Calu3 (cell line): Measurements from ENCODE around the gene AGBL5. TPM values are rescaled to one million over a fixed set of nuclear protein-coding genes. Genes with fewer than 3 reads are reported as not detected.

Experiments
- BruUV-seq: library from RNA; stranded (reverse); fragments of 400-500 nt; replicated peaks from 2 replicates; lab custom pipeline; 2021; lab: Mats Ljungman, UMichigan
- CTCF ChIA-PET: fragments of 300-600 bp; sonication (Branson Sonifier 250); formaldehyde crosslinking; loops from one replicate; lab custom pipeline; 2022; ENCODE audit warnings: antibody characterized with exemption; lab: Charles Lee
- DNase-seq: peaks from one replicate; pipeline ENCODE4 v3.0.0; 2022
- H3K27ac Mint-ChIP-seq: one replicate; pipeline ENCODE4 v1.8.0; 2022; ENCODE audit warnings: mixed read lengths; ENCODE audit not compliant: unreplicated experiment
- H3K27me3 Mint-ChIP-seq: one replicate; pipeline ENCODE4 v1.8.0; 2022; ENCODE audit warnings: mixed read lengths; ENCODE audit not compliant: unreplicated experiment
- H3K36me3 Mint-ChIP-seq: one replicate; pipeline ENCODE4 v1.8.0; 2022; ENCODE audit warnings: mild to moderate bottlenecking, moderate library complexity, mixed read lengths; ENCODE audit not compliant: insufficient read depth, unreplicated experiment
- H3K4me1 Mint-ChIP-seq: one replicate; pipeline ENCODE4 v1.8.0; 2022; ENCODE audit warnings: mild to moderate bottlenecking, low read depth, mixed read lengths; ENCODE audit not compliant: unreplicated experiment
- H3K4me3 Mint-ChIP-seq: one replicate; pipeline ENCODE4 v1.8.0; 2022; ENCODE audit warnings: mild to moderate bottlenecking, low read depth, moderate library complexity, mixed read lengths; ENCODE audit not compliant: unreplicated experiment
- H3K9me3 Mint-ChIP-seq: one replicate; pipeline ENCODE4 v1.8.0; 2022; ENCODE audit warnings: low read depth, mixed read lengths; ENCODE audit not compliant: unreplicated experiment
- intact Hi-C: fragments of 100-400 bp; cut with micrococcal nuclease; formaldehyde crosslinking; loops from one replicate; pipeline ENCODE4 v1.10.0; 2022; ENCODE audit not compliant: unreplicated experiment
- total RNA-seq: library from RNA; stranded (reverse); gene quantifications from 2 replicates; pipeline ENCODE4 v1.2.3, GENCODE V29; 2022
- TF ChIP-seq, protein P1 (sequence below): fragments of 200-600 bp; IDR thresholded peaks from one replicate; pipeline ENCODE4 v1.8.0; 2022; ENCODE audit warnings: antibody characterized with exemption; ENCODE audit not compliant: unreplicated experiment

The AGBL5 gene
- total RNA-seq, 1 experiment from 2014 or later: 25.2 TPM

DNA sequence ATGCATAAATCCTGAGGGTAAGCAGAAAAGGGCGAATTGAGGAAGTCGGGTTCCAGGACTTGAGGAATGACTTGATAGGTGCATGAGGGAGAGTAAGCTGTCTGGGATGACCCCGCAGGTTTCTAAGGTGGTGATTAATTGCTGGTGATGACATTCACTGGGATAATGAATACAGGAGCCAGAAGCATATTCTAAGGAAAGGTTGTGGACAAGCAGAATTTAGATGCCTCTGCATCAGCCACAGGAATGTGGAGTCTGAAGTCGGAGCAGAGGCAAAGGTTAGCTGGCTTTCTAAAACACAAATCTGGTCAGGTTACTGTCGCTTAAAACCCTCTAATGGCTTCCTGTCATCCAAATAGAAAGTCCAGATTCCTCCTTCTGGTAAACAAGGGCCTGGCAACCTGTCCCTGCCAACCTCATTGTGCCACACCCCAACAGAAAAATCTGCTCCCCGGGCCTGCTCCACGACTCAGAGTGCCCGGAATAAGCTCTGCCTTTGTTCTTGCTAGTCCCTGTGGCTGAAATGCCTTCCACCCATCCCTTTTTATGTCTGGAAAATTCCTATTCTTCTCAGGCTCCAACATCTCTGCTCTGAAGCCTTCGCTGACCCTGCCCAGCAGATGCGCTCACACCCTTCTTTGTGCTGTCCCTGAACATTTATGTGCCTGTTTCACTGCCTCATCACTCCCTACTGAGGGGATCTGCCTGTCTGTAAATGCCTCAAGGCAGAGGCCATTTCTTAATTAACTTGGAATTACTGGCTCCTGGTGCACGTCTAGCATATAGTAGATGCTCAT is 30.0 kb upstream of the AGBL5 start:
- H3K4me1 Mint-ChIP-seq: peaks cover 27% of the 10 kb centered on the region
- no peaks in the 10 kb centered on the region for H3K9me3 Mint-ChIP-seq
- CTCF ChIA-PET: interaction anchor here (1.2 kb wide), 1 partner anchor 59 kb away, joined by 5 read pairs; no protein-coding TSS in a partner anchor
- TF ChIP-seq, protein P1, sequence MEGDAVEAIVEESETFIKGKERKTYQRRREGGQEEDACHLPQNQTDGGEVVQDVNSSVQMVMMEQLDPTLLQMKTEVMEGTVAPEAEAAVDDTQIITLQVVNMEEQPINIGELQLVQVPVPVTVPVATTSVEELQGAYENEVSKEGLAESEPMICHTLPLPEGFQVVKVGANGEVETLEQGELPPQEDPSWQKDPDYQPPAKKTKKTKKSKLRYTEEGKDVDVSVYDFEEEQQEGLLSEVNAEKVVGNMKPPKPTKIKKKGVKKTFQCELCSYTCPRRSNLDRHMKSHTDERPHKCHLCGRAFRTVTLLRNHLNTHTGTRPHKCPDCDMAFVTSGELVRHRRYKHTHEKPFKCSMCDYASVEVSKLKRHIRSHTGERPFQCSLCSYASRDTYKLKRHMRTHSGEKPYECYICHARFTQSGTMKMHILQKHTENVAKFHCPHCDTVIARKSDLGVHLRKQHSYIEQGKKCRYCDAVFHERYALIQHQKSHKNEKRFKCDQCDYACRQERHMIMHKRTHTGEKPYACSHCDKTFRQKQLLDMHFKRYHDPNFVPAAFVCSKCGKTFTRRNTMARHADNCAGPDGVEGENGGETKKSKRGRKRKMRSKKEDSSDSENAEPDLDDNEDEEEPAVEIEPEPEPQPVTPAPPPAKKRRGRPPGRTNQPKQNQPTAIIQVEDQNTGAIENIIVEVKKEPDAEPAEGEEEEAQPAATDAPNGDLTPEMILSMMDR: no peak
- no TSS peak for BruUV-seq
- H3K36me3 Mint-ChIP-seq: peaks cover 28% of the 10 kb centered on the region
- H3K4me3 Mint-ChIP-seq: peak overlapping the region; percentile 16
- intact Hi-C loops: no loop called here
- DNase-seq: peak; percentile 52
- peak overlapping the region; percentile 20 for H3K27ac Mint-ChIP-seq
- no peaks in the 10 kb centered on the region for H3K27me3 Mint-ChIP-seq

DNA sequence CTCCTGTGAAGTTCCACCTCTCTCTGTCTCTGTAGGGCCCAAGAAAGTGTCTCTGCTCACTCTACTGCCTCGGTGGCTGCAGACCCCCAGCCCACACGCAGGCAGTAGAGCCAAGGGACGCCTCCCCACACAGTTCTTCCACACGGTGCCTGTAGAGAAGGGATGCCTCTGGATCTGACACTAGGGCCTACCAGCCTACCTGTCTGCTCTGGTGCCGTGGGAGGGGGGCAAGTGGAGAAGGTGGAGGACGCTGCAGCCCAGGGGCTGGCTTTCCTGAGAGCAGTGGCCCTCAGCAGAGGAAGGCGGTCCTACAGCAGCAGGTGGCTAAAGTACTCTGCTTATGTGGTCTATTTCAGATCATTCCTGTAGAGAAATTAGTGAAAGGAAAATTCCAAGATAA is 27.7 kb upstream of the AGBL5 start:
- peaks cover 32% of the 10 kb centered on the region for H3K36me3 Mint-ChIP-seq
- DNase-seq: no peak
- CTCF ChIA-PET: no interaction called here
- intact Hi-C loops: no loop called here
- H3K4me3 Mint-ChIP-seq: no peak overlapping the region
- H3K4me1 Mint-ChIP-seq: peaks cover 32% of the 10 kb centered on the region
- TF ChIP-seq, protein P1: no peak
- no peaks in the 10 kb centered on the region for H3K27me3 Mint-ChIP-seq
- no TSS peak for BruUV-seq
- H3K9me3 Mint-ChIP-seq: no peaks in the 10 kb centered on the region
- H3K27ac Mint-ChIP-seq: no peak overlapping the region

DNA sequence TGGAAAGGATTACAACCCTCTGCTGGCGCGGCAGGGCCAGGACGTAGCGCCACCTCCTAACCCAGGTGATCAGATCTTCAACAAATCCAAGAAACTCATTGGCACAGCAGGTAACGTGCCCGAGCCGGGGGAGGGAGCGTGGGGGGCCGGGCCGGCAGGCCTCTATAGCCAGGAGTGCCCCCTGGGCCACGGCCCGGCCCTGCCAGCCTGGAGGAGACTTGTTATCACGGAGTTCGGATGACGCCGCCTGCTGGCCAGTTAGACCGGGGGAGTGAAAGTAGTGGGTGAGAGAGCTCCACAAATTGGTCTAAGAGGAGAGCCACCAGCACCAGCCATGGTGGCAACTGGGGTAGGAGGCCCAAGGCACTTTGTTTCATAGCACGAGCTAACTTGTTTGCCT is 27.3 kb upstream of the AGBL5 start:
- H3K4me3 Mint-ChIP-seq: no peak overlapping the region
- H3K36me3 Mint-ChIP-seq: peaks cover 34% of the 10 kb centered on the region
- H3K27me3 Mint-ChIP-seq: no peaks in the 10 kb centered on the region
- no peak overlapping the region for H3K27ac Mint-ChIP-seq
- intact Hi-C loops: no loop called here
- H3K4me1 Mint-ChIP-seq: peaks cover 36% of the 10 kb centered on the region
- no peak for DNase-seq
- H3K9me3 Mint-ChIP-seq: no peaks in the 10 kb centered on the region
- no TSS peak for BruUV-seq
- CTCF ChIA-PET: no interaction called here
- TF ChIP-seq, protein P1: no peak

DNA sequence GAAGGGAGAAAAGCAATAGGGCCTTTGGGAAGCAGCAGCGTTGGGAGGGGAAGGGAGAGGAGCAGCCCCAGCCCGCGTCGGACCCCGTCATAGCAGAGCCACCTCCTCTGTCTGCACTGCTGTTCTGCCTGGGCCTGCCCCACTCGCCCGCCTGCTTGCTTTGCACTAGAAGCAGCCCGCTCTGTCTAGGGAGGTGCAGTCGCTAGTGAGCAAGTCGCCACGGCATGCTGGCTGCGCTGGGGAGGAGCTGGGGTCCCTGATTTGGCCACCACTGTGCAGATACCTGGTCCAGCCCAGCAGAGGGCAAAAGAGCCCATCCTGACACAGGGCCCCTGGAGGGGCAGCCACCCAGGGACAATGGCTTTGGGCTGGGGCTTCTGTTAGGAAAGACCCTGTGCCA is 26.7 kb upstream of the AGBL5 start:
- no peak overlapping the region for H3K27ac Mint-ChIP-seq
- peaks cover 34% of the 10 kb centered on the region for H3K36me3 Mint-ChIP-seq
- H3K9me3 Mint-ChIP-seq: no peaks in the 10 kb centered on the region
- BruUV-seq: no TSS peak
- no peak overlapping the region for H3K4me3 Mint-ChIP-seq
- intact Hi-C loops: no loop called here
- CTCF ChIA-PET: no interaction called here
- DNase-seq: no peak
- no peaks in the 10 kb centered on the region for H3K27me3 Mint-ChIP-seq
- TF ChIP-seq, protein P1: no peak
- H3K4me1 Mint-ChIP-seq: peaks cover 38% of the 10 kb centered on the region
